GM21825 (cell line): ENCODE measurements around the gene PPP2R1B.
"Not testable (repeated sequence)": the region's sequence is repeated elsewhere in the genome, so short reads cannot be mapped to it uniquely, and the experiment has no call there.

Experiments
- ATAC-seq: cut with Tn5 transposase; IDR thresholded peaks from one replicate; pipeline ENCODE4 v1.9.1; 2021; ENCODE audit warnings: mild to moderate bottlenecking, moderate library complexity; ENCODE audit not compliant: unreplicated experiment

Gene PPP2R1B

DNA sequence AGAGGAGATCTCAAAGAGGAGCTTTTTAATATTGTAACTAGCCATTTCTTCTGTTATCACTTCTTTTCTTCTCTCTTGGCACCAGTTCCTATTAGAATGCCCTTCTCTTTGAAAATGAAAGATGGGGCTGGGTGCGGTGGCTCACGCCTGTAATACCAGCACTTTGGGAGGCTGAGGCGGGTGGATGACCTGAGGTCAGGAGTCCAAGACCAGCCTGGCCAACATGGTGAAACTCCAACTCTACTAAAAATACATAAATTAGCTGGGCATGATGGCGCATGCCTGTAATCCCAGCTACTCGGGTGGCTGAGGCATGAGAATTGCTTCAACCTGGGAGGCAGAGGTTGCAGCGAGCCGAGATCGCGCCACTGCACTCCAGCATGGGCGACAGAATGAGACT, 18.1 kb upstream of the PPP2R1B start:
- ATAC-seq: not testable (repeated sequence)

DNA sequence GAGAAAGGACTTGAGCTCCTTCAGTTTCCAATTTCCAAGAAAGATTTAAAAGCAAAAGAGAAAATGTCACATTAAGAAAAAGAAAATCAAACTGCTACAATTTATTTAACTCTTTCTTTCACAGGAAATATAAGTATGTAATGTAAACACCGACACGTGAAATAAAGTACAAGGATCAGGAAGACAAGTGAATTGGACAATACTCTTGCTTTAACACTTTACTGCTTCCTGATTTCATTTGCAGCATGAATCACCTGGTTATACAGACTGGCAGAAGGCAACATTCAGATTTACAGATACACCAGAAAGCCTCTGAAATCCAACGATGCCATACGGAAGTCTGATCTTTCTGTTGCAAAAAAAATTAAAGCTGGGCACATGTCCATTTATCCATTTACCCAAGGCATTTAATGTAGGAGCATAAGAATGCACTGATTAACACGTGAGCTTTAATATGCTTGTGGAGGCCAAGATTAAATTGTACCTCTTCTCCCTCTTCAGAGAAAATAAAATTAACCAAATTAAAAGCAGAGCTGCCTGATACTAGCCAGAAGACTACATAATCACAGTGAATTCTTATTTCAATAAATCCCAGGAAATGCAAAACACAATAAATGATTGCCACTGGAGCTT, 16.0 kb upstream of the PPP2R1B start:
- ATAC-seq: no peak

DNA sequence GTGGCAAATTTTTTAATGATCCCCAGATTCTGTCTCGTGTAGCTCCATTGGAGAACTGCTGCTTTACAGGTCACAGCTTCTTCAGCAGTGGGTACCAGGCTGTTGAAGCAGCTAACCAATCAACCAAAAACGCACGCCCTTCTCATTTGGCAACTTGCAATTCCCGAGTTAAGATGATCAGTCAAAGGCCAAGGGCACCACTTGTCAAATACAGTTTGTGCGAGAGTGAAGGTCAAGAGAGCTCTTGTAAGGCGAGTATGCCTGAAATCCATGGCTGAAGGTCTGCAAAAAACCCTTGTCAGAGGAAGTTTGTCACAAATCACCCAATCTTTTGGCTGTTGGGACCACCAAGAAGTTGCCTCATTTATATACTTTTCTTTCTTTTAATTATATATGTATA, 12.9 kb upstream of the PPP2R1B start:
- ATAC-seq: no peak

DNA sequence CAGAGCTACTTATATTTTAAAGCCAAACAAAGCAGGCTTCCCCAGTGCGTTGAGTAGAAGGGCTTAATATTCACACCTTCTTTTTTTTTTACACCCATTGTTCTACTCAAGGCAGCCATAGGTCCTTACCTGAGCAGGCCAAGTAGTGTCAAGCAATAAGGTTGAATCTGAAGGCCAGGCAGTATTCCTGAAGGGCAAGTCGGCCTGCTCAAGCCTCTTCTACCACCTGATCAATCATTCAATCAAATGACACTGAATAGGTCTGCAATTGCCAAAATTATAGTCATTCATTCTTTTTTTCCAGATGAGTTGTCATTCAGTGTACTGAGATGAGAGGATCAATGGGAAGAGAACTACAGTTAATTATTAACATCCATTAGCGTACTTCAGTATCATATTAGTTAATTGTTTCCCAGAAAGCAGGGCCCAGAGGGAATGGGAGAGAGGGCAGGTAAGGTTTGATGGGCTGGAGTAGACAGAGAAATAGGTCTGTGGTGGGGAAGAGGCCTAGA, 11.9 kb upstream of the PPP2R1B start:
- ATAC-seq: no peak

DNA sequence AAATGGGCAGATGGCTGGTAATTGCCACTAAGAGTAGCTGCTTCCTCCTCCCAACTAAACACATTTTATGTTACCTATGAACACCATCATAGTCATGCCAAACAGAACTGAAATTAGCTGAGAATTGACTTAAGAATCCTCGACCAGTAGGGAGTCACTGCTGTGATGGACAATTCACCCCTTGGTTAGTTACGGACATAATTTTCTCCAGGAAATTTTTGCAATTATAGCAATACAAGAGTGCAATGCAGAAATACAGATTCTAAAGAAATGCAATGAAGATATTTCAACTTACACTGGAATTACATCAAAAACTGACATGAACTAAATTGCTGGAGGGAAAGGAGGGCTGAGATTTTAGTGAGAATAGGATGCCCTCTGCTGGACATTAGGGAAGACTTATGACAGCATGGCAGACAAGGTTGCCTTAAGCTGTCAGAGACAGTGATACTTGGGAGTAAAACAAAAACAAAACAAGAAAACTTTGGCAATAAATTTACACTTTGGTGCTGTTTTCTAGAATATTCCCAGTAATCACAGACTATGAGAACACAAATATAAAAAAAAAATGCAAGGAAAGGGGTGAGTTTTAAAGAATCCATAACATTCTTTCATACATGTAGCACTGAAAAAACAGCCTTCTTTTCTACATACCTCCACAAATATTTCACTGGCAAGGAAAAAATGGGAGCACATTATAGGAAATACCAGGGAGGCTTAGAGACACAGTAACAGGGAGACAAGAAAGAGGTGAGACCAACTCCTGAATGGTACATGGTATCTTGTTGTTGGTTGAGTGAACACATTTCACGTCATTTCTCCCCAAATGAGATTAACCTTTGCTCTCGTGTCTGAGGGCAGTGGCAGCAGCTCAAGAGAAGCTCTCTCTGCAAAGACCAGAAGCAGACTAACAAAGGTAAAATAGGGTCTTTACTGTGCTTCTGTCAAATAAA, 11.2 kb upstream of the PPP2R1B start:
- peak; percentile 44 for ATAC-seq

DNA sequence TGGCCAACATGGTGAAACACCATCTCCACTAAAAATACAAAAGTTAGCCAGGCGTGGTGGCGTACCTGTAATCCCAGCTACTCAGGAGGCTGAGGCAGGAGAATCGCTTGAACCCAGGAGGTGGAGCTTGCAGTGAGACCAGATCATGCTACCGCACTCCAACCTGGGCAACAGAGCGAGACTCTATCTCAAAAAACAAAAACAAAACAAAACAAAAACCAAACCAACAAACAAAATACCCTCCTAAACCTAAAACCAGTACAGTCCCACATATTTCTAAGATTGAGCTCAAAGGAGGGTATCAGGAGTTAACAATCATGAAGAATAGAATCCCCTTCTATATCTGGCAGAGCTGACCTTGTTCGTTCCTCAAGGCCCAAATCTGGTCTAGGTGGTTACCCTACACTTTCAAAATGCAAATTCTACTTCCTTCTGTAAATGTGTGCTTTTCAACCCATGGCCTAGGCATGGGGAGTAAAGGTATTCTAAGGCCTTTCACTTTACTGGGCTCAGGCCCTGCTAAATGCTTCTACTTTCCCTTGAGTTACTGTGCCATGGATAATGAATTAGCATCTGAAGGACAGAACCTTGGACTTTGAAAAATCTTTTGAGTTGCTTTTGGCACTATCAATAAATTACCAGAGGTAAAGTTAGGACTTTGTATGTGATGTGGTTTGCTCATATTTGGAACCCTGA, 10.4 kb upstream of the PPP2R1B start:
- peak; percentile 94 for ATAC-seq

DNA sequence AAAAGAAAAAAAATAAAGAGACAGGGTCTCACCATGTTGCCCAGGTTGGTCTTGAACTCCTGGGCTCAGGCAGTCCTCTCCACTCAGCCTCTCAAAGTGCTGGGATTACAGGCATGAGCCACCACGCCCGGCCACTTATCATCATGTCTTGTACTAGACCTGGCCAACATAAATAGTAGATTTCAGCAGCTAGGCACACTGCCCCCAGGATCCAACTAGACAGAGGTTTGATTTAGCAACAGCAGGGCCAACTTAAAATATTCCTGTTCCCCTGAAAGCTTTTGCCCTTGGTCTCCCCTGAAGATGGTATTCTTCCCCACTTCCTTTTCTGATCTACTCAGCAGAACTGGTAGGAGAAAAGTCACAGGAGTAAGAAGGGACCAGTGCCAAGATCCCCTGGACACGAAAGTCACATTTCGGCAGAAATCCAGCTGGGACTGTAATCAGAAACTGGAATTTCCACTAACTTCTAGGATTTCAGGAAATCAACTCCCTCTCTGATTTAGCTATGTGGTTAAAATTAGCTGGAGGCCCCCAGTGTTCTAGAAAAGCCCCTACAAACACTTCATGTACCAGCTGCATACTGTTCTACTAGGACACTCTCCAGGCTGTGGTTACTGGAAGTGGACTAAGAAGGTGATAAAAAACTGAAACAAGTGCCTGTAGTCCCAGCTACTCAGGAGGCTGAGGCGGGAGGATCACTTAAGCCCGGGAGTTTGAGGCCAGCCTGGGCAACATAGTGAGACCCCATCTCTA, 8.9 kb upstream of the PPP2R1B start:
- ATAC-seq: no peak

DNA sequence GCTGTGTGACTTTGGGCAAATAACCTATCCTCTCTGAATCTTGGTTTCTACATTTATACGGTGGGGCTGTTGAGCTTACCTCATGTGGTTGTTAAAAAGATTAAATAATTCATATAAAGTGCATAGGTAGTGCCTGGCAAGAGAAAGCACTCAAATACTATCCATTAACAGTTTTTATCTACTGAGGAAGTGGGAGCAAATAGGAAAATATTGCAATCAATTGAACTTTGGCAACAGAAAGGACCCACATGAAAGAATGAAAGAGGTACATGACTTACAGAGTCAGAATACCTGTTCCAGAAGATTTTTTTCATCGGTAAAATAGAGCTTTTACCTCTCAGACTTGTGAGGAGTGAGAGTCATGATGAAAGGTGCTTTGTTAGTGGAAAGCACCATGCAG, 6.3 kb upstream of the PPP2R1B start:
- no peak for ATAC-seq

DNA sequence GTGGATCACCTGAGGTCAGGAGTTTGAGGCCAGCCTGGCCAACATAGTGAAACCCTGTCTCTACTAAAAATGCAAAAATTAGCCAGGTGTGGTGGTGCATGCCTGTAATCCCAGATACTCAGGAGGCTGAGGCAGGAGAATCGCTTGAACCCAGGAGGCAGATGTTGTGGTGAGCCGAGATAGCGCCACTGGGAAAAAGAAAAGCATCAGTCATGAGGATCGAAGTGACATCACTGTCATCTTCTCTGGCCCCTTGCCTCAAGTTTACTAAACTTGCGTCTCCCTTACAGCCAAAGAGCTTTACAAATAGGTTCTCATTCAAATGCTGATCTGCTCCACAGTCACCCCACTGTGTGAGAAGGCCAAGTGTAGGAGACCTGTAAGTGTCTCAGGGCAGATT, 5.0 kb upstream of the PPP2R1B start:
- not testable (repeated sequence) for ATAC-seq

DNA sequence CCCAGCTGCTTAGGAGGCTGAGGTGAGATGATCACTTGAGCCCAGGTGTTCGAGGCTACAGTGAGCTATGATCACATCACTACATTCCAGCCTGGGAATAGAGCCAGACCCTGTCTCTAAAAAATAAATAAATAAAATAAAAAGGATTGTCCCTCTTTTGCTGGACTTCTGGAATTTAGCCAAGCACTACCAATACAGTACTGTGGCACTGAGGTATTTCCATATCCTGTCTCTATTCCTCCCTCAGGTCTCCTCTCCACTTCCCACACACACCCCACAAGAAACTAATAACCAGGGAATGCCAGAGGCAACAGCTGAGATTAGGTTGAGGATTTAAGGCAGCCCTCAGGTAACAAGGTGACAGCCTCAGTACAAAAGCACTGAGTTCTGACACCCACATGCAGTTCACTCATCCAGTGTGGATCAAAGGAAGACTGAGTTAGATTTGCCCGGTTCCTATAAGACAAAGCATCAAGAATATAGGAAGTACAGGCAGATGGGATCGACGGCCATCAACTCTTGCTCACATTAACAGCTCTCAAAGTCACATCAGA, 4.5 kb upstream of the PPP2R1B start:
- no peak for ATAC-seq

DNA sequence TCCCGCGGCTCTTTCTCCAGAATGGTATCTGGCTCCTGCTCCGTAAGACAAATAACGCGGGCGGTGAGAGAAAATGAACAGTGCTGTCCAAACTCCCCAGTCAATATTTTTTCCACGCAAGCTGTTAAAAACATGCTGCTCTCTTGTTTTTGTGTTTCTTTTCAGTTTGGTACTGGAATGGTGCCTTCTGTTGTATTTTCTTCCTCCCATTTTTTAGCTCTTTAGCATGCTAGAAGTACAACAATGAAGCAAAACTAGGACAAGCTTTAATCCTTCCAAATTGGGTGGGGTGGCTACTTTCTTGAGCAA, 599 bp upstream of the PPP2R1B start:
- ATAC-seq: peak; percentile 11

DNA sequence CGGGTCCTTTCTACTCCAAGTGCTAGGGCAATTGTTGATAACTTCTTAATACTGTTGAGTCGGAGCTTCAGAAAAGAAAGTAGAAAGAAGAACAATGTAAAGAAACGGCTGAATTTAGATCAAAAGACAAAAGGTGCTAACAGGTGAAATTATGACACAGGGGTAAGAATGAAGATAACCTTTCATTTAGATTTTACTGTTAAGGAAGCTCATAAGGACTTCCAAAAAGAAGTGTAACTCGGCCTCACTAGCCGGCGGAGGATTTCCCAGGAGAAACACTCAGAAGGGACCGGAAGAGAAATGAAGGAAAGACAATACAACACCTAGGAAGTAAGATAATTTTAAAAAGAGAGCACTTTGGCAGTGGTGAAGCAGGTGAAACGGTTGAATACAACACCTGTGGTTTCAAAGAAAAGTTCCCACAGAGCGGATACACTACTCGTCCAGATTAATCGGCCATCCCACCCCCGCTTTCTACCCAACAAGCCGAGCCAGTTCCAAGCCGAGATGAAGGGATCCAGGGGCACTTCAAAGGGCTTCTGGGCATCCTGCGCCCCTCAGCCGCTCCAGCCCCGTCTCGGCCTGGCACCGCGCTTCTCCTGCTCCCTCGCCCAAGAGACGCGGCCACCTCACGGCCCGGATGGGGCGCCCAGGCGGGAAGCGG, 737 bp downstream of the PPP2R1B start:
- peak; percentile 34 for ATAC-seq

DNA sequence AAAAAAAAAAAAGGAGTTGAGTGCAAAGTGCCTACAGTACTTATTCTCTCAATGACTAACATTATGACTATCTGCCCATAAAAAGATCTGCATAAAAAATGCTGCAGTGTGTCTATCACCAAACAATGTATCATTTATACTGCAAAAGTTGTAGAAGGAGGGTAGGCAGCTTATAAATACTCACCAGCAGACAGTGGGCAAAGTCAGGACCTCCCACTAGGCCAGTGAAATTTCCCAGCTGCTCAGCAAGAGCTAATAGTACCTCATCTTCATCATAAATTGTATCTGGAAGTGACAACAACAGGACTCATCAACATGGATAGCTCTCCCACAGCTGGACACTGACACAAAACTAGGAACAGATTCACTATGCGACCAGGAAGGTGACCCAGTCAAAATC, 1.6 kb downstream of the PPP2R1B start:
- no peak for ATAC-seq

DNA sequence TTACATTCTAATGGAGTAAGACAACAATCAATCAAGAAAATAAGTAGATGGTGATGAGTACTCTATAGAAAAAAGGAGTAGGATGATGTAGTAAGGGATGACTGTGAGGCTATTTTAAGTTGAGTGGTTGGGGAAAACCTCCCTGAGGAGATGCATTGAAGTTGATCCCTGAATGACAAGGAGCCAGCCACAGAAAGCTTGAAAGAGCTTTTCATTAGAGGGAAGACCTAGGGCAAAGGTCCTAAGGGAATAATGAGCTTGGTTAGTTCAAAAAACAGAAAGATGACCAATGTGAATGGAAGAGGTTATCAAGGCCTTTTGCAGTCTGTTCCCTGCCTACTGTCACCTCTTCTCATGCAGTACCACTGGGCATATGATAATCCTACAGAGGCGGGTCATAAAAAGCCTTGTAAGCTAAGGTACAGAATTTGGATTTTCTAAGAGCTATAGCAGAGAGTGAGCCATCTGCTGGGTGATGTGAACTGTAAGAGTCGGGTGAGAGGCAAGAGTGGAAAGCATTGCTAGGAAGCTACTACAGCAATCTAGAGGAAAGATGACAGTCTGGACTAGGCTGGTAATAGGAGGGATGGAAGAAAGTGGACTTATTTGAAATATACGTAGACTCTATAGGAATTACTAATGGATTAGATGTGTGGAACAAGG, 3.1 kb downstream of the PPP2R1B start:
- ATAC-seq: no peak

DNA sequence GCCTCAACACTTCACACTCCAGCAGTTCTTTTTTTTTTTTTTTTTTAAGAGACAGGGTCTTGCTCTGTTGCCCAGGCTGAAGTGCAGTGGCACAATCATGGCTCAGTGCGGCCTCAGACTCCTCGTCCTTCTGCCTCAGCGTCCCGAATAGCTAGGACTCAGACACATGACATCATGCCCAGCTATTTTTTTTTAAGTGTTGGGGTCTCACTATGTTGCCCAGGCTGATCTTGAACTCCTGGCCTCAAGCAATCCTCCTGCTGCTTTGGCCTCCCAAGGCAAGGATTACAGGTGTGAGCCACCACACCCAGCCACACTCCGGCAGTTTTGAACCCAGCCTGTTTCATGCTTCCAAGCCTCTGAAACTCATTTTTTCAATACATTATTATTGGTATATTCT, 3.7 kb downstream of the PPP2R1B start:
- ATAC-seq: no peak

DNA sequence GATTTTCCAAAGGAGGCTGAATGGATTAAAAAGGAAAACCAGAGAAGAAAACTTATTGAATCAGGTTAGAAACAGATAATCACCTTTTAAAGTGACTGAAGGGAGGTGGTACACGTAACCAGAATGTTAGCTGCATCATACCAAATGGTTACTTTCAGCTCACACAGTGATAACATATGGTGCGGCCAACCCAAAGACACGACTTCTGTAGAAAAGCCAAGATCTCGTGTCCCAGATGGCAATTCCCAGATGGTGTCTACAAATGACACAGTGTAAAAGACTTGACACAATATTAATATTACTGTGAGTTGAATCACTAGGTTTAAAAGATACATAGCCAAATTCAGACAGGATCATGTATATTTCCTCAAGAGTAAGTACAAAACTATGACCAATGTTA, 5.2 kb downstream of the PPP2R1B start:
- ATAC-seq: no peak

DNA sequence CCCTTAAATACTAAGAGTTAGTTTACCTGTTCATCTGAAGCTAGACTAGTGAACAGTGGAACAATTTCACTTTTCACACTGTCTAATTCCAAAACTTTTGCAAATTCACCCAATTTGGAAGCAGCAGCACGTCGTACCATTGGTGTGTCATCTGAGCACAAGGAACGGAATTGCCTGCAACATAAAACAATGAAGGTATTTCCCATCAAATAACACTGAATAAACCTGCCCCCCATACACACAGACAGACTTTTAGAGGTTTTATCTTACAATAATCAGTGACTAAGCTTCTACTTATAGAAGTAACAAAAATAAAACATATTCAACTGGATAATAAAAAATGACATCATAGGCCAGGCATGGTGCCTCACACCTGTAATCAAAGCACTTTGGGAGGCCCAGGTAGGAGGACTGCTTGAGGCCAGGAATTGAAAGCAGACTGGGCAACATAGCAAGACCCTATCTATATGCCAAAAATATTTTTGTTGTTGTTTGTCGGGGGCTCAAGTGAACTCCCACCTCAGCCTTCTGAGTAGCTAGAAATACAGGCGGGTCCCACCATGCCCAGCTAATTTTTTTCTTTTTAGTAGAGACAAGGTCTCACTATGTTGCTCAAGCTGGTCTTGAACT, 6.3 kb downstream of the PPP2R1B start:
- no peak for ATAC-seq

DNA sequence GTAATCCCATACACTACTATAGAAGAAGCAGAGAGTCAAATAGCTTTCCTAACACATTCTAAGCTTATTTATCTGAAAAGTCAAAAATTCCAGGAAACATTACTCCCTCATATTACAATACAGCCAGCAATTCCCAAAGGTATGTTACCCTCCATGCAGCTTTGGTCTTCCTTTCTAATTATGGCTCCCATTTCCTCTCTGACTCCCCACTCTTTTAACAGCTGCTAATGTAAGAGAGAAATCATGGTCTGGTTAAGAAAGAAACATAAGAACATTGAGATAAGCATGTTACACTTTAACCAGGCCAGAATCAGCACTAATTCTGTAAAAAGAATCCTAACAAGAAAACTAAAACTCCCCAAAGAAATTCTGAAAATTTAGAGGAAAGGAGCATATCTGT, 6.8 kb downstream of the PPP2R1B start:
- ATAC-seq: no peak

DNA sequence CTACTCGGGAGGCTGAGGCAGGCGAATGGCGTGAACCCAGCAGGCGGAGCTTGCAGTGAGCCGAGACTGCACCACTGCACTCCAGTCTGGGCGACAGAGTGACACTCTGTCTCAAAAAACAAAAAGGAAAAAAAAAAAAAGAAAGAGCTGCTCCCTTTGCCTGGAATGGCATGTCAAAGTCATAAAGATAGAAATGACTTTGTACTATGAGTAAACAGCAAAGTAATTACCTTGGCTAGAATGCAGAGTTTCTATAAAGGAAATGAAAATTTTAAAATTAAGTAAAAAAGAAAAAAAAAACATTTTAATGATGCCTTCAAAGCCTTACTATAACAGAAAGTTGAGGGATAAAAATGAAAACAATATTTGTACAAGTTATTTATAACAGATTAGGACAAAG, 10.1 kb downstream of the PPP2R1B start:
- ATAC-seq: no peak
